ENCODE measurements around the gene EIF4G3.
"Not testable (repeated sequence)": the region's sequence is repeated elsewhere in the genome, so short reads cannot be mapped to it uniquely, and the experiment has no call there.

The EIF4G3 gene

DNA sequence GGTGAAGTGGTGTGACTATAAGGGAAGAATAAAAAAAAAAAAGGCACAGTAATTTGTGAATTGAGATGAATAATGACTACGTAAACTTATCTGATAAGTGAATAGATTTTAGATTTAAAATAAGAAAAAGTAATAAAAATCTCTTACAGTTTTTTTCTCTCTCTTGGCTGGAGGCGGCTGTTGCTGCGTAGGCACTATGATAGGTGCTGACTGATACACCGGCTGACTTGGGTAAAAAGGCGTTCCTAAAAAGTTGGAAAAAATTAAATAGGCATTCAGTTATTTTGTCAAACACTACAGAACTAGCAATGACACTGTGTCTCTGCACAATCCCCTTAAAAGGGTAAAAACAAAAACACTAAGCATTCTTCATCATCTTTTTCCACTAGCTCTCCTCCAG is 203.8 kb downstream of the EIF4G3 start:
- in situ Hi-C loops (cut with MboI; ENCODE audit: low sequenced_read_pairs), result no loop called here

GRCh38 chr1:20964540-20965484 is 211.9 kb downstream of the EIF4G3 start:
- in situ Hi-C loops (cut with MboI; ENCODE audit: low sequenced_read_pairs), result no loop called here

GRCh38 chr1:20962576-20963258 is 214.0 kb downstream of the EIF4G3 start:
- in situ Hi-C loops (cut with MboI; ENCODE audit: low sequenced_read_pairs), result no loop called here

- in situ Hi-C loops (cut with MboI; ENCODE audit: low sequenced_read_pairs), result no loop called here
Observed at GRCh38 chr1:20958430-20958829, 218.3 kb downstream of the EIF4G3 start.

DNA sequence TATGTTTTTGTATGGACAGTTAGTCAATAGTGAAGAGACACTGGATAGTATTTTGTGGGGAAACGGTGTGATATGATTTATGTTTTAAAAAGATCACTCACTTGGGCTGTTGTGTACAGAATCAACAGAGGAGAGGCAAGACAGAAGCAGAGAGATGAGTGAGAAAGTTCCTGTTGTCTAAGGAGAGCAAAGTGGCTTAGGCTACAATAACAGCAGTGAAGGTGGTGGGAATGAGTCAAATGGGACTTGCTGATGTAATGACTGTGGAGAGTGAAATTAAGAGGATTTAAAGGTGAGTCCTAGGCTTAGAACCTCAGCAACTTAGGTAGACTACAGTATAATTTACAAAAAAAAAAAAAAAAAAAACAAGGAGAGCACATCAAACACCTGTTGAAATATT is 220.4 kb downstream of the EIF4G3 start:
- in situ Hi-C loops (cut with MboI; ENCODE audit: low sequenced_read_pairs), result no loop called here

- in situ Hi-C loops (cut with MboI; ENCODE audit: low sequenced_read_pairs), result no loop called here
Observed at GRCh38 chr1:20950679-20951078, 226.0 kb downstream of the EIF4G3 start.

- in situ Hi-C loops (cut with MboI; ENCODE audit: low sequenced_read_pairs), result no loop called here
Observed at GRCh38 chr1:20949871-20950590, 226.7 kb downstream of the EIF4G3 start.

DNA sequence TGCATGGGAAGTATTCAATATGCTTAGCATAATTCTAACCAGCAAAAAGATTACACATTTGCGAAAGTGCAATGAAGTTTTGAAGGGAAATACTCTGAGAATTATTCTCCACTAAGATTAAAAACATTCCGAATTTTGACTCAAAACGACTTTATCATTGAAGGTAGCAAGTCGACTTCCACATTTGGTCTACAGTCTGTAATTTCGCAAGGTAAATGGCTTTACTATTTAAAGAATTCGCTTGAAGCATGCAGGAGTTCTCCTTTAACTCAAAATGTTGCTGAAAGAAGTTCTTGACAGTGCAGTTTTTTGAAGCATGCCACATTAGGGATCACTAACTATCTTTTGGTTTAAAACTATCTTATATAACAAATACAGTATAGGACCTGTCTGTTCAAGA is 228.6 kb downstream of the EIF4G3 start:
- in situ Hi-C loops (cut with MboI; ENCODE audit: low sequenced_read_pairs), result no loop called here

DNA sequence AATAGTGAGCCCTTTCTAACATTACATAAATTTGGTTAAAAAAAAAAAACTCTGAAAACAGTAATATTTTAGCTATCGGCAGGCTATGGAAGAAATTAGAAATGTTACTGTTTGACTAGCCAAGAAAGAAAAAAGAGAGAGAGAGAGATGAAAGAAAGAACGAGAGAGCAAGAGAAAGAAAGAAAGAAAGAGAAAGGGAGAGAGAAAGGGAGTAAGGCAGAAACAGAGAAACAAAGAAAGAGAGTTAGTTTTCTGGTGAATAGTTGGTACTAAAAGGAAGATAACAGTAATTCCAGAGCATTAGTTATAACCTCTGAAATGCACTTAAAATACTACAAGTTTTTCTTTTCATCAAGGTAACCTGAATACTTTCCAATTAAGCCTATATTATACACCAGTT is 229.3 kb downstream of the EIF4G3 start:
- in situ Hi-C loops (cut with MboI; ENCODE audit: low sequenced_read_pairs), result no loop called here

DNA sequence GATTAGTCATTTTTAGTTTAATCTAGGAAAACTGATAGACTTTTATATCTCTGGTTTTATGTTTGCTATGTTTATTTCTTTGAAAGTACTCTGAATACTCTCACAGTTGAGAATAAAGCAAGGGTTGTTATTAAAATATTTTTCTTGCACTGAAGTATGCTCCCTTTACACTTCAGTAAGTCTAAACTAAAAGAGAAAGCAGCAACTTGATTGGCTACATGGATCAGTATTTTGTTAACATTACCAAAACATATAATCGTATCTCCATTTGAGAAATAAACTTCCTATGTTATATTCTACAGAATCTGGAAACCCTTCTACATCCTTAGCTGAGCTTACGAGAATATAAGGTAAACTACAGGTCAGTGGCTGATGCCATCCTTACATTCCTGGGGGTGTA is 240.1 kb downstream of the EIF4G3 start:
- in situ Hi-C loops (cut with MboI; ENCODE audit: low sequenced_read_pairs), result no loop called here

GRCh38 chr1:20936216-20936615 is 240.5 kb downstream of the EIF4G3 start:
- in situ Hi-C loops (cut with MboI; ENCODE audit: low sequenced_read_pairs), result no loop called here

DNA sequence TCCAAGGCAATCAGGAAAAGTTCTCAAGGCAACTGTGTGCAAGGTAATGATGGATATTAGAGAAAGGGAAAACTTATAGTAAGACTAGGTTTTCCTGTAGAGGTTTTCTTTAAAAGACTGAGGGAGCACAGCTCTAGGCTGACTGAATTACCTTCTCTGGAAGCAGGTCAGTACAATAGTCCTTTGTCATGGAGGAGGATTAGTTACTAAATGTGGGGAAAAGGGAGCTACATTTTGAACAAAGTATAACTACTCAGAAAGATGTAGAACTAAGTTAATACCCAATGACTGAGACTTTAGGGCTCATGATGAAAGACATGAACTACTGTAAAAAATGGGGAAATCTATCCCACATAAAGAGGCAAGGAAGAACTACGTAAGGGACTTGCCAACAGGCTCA is 241.0 kb downstream of the EIF4G3 start:
- in situ Hi-C loops (cut with MboI; ENCODE audit: low sequenced_read_pairs), result no loop called here

DNA sequence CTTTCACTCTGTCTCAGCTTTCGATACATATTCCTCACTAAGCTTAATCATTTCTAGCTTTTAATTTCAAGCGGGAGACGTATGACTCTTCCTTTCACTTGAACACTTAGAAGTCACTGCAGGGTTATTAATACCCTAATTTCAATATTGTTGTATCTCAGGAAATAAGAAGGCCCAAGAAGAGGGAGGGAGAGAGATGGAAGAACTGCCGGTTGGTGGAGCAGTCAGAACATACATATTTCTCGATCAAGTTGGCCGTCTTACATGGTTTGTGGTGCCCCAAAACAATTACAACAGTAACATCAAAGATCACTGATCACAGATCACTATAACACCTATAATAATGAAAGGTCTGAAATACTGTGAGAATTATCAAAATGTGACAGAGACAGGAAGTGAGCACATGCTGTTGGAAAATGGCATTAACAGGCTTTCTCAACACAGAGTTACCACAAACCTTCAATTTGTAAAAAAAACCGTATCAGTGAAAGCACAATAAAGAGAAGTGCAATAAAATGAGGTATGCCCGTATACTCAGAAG is 244.2 kb downstream of the EIF4G3 start:
- in situ Hi-C loops (cut with MboI; ENCODE audit: low sequenced_read_pairs), result no loop called here

DNA sequence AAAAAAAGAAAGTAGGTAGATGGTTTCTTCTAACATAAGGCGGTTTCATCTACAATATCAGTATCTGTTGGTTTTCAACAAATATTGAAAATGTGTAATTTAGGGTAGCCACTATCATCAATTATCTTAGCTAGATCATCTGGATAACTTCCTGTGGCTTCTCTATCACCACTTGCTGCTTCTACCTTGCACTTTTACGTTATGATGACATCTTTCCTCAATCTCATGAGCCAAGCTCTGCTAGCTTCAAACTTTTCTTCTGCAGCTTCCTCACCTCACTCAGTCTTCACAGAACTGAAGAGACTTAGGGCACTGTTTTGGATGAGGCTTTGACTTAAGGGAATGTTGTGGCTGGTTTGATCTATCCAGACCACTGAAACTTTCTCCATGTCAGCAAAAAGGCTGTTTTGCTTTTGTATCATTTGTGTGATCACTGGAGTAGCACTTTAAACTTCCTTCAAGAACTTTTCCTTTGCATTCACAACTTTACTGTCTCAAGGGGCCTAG is 244.7 kb downstream of the EIF4G3 start:
- in situ Hi-C loops (cut with MboI; ENCODE audit: low sequenced_read_pairs), result no loop called here

DNA sequence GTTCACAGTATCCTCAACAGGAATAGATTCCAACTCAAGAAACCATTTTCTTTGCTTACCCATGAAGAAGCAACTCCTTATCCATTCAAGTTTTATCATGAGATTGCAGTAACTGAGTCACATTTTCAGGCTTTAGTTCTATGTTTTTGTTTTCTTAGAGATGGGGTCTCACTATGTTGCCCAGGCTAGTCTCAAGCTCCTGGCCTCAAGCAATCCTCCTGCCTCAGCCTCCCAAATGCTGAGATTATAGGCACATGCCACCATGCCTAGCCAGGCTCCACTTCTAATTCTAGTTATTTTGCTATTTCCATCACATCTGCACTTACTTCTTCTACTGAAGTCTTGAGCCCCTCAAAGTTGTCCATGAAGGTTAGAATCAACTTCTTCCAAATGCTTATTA is 246.3 kb downstream of the EIF4G3 start:
- in situ Hi-C loops (cut with MboI; ENCODE audit: low sequenced_read_pairs), result no loop called here

GRCh38 chr1:20928146-20928545 is 248.6 kb downstream of the EIF4G3 start:
- in situ Hi-C loops (cut with MboI; ENCODE audit: low sequenced_read_pairs), result no loop called here

DNA sequence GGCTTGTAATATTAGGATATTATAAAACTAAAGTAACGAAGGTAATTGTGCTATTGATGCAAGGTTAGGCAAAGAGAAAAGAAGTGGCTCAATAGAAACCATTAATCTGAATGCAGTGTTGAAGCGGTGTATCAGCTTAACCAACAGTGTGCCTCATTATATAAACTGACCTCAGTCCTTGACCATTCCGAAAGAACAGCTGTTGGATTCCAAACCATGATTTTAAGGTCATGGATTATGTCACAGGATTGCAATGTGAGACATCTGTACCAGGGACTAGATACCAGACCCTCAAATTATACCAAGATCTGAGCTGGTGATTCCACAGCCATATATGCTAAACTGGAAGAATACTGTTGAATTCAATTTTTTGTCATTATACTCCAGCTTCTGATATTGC is 255.4 kb downstream of the EIF4G3 start:
- in situ Hi-C loops (cut with MboI; ENCODE audit: low sequenced_read_pairs), result no loop called here

- in situ Hi-C loops (cut with MboI; ENCODE audit: low sequenced_read_pairs), result no loop called here
Observed at GRCh38 chr1:20913242-20913641, 263.5 kb downstream of the EIF4G3 start.

- in situ Hi-C loops (cut with MboI; ENCODE audit: low sequenced_read_pairs), result not testable (repeated sequence)
Observed at GRCh38 chr1:20907526-20907925, 269.2 kb downstream of the EIF4G3 start.

GRCh38 chr1:20903437-20903836 is 273.3 kb downstream of the EIF4G3 start:
- in situ Hi-C loops (cut with MboI; ENCODE audit: low sequenced_read_pairs), result no loop called here

DNA sequence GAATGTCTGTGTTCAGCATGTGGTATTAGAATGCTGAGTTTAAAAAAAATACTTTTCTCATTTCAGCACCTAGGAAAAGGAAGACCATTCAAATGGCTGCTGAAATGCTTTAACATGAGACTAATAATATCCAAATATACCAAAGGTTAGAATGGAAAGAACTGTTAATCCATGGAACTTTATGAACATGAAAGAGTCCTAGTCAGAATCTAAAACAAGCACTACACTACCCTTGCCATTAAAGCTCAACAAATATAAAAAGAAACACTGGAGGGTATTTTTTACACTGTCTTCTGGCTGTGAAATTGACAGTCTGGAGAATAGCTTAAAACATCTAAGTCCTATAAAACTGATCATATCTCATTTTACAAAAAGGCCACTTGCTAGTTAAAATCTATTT is 276.6 kb downstream of the EIF4G3 start:
- in situ Hi-C loops (cut with MboI; ENCODE audit: low sequenced_read_pairs), result no loop called here

Data from HL-60/S4 (cell line).